HG03460 (cell line): ENCODE measurements around the gene CCNL1.
"Not testable (repeated sequence)": the region's sequence is repeated elsewhere in the genome, so short reads cannot be mapped to it uniquely, and the experiment has no call there.

Experiments used
- ATAC-seq: cut with Tn5 transposase; IDR thresholded peaks from one replicate; pipeline ENCODE4 v1.9.1; 2021; ENCODE audit not compliant: unreplicated experiment

Gene CCNL1

DNA sequence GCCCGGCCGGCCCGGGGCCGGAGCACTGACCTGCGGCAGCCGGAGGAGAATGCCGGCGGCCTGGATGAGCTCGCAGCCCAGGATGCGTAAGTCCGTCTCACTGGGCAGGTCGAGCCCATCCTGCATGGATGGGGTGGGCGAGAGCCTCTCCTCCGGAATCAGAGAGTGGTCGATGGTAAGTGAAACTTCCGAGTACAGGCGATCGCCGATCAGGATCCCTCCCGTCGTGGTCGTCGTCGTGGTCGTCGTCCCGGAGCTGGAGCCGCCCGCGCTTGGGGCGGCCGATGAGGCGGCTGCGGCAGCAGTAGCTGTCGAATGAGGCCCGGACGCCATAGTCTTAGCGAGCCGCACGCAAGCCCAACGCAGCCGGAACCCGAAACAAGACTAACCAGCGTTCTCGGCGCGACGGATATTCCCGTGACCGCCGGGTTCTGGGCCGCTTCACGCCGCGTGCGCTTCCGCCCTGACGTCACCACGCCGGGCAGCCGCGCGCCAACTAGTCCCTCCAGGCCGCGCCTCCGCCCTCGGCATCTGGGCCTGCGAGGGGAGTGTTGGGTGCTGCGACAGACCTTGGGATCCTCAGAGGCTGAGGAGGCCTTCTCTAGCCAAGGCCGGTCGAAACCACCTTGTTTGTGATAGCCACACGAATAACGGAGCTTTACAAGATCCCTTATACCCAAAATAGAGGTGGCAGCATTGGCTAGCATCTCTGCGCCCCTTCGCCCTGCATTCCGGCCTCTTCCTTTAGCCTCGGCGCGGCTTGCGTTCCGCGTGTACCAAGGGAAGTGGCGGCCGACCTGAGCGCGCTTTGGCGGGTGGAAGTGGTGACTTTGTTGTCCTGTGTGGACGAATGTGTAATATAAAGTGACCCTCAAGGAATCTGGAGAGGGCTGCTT is at the start of gene CCNL1:
TSS of gene CCNL1 (minus strand) at position 386 of the 896 bp plus-strand sequence. CDS start at position 333, 53 bp downstream.
- peak; percentile 79 for ATAC-seq

DNA sequence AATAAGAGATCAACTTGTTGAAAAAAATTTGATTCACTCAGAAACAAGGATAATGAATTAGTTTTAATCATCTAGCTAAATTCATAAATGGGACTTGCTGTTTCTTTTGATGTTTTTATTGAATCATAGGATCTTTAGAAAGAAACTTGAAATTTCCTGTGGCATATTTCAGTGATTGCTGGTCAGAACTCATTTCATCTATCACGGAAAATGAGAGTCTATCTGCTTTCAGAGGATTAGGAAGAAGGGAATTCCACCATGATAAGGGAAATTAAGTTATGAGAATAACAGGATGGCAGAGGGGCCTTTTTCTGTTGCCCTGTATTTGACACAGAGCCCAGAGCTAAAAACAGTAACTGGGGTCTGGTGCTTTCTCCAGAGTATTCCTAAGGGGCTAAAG is 44.9 kb upstream of the CCNL1 start:
- no peak for ATAC-seq

DNA sequence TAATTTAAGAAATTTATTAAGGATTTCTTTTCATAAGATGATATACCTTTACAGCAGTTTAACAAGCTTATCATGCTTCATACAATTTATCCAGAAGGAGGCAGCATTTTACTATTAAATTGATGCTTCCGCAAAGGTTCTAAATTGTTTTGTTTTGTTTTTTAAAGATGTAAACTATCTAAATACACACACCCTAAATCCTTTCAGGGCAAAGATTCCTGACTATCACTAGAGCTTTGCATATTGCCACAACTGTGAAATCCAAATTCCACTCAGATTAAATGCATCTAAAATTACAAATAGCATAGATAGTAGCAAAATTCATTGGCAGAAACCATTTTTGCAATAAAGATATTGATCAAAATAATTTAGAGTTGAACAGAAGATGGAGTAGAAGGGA is 44.5 kb upstream of the CCNL1 start:
- no peak for ATAC-seq

DNA sequence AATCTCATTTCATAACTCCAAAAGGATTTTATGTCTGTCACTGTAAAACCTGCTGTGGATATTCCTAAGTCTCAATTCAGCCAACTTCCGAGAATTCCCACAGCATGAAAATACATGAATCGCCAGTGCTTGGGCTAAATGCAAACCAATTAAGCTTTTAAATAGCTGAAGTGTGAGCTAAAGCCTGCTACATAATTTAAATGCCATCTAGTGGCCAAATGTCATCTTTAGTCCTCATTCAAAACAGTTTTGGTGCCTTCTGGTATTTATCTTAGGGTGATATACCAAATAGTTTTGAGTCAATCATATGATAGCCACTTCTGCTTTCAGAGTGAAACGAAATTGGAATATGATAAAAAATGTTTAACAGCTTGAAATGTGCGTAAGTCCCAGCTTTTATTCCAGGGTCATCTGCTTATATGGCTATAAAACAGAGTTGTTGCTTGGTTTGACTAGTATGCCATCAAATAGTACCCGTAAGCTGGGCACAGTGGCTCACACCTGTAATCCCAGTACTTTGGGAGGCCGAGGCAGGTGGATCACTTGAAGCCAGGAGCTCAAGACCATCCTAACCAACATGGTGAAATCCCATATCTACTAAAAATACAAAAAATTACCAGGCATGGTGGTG is 41.8 kb upstream of the CCNL1 start:
- ATAC-seq = no peak

DNA sequence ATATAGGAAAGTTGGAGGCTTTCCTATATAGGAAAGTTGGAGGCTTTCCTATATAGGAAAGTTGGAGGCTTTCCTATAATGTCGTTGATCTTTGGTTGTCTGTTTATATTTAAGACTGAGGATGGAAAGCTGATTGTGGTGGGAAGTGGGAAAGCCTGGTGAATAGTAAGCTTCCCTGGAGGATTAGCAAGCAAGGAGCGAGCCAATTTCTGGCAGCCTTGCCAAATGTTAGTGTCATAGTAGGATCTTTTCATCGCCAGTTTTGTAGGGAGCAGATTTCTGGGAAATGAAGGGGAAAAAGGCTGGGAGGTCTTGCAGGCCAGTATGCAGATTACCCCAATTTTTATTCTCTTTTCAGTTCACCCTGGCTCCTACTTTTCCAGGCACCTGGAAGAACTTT is 39.9 kb upstream of the CCNL1 start:
- ATAC-seq = no peak

DNA sequence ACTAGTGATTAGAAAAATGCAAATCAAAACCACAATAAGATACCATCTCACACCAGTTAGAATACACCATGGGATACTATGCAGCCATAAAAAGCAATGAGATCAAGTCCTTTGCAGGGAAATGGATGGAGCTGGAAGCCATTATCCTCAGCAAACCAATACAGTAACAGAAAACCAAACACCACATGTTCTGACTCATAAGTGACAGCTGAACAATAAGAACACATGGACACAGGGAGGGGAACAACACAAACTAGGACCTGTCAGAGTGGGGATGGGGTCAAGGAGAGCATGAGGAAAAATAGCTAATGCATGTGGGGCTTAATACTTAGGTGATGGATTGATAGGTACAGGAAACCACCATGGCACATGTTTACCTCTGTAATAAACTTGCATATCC is 36.0 kb upstream of the CCNL1 start:
- no peak for ATAC-seq

DNA sequence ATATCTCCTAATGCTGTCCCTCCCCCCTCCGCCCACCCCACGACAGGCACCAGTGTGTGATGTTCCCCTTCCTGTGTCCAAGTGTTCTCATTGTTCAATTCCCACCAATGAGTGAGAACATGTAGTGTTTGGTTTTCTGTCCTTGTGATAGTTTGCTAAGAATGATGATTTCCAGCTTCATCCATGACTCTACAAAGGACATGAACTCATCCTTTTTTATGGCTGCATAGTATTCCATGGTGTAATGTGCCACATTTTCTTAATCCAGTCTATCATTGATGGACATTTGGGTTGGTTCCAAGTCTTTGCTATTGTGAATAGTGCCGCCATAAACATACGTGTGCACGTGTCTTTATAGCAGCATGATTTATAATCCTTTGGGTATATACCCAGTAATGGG is 31.2 kb upstream of the CCNL1 start:
- not testable (repeated sequence) for ATAC-seq

DNA sequence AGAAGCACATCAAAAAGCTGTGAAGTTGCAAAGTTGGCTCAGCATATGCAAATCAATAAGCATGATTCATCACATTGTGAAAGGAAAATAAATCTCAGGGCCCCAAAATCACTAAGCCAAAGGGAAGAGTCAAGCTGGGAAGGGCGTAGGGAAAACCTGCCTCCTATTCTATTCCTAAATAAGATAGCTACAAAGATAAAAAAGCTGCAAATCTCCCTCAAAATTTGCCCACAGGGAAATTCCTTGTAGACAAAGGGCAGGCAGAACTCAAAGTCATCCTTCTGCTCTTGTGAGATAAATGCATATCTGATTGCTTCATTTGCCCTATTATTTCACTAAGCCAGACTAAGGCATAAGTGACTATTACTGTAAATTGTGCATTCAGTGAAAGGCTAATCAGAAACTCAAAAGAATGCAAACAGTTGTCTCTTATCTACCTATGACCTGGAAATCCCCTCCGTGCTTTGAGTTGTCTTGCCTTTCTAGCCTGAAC is 30.5 kb upstream of the CCNL1 start:
- ATAC-seq = no peak

DNA sequence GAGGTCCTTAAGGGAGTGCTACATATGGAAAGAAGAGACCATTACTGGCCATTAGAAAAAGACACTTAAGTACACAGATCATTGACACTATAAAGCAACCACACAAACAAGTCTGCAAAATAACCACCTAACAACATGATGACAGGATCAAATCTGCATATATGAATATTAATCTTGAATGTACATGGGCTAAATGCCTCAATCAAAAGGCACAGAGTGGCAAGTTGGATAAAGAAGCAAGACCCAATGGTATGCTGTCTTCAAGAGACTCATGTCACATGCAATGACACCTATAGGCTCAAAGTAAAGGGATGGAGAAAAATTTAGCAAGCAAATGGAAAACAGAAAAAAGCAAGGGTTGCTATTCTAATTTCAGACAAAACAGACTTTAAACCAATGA is 28.4 kb upstream of the CCNL1 start:
- no peak for ATAC-seq

DNA sequence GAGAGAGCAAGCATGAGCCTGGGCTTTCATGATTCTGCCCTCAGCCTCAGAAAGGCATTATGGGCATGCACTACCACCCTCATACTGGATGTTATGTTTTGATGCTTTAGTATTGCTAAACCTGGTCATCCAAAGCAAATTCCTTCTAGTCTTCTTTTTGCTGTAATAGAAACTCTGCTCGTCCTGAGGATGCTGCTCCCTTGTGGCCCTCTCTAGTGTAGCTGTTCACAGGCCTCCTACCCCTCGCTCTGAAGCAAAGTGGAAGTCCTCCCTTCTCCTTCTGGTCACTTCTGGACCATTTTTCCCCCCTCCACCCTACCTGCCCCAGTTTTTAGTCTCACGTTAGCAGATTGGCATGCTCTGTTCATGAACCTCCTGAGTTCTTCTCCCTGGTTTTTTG is 22.9 kb upstream of the CCNL1 start:
- ATAC-seq = no peak

DNA sequence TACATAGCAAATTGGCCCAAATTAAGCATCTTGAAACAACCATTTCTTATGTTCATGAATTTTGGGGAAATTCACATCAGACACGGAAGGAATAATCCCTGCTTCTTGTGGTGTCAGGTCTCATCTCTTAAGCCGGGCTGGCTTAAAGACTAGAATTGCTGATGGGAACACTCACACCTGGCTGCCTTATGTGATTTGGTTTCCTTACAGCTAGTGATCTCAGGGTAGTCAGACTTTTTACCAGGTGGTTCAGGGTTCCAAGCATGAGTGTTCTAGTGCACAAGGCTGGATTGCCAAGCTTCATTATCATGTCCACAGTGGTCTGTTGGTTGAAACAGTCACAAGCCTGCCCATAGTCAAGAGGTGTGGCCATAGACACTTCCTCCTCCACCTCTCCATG is 20.3 kb upstream of the CCNL1 start:
- no peak for ATAC-seq

DNA sequence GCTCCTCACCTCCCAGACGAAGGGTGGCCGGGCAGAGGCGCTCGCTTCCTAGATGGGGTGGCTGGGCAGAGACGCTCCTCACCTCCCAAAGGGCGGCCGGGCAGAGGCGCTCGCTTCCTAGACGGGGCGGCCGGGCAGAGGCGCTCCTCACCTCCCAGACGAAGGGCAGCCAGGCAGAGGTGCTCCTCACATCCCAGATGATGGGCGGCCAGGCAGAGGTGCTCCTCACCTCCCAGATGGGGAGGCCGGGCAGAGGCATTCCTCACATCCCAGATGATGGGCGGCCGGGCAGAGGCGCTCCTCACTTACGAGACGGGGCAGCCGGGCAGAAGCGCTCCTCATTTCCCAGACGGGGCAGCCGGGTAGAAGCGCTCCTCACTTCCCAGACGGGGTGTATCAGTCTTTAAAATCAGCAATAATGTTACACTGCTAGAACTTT is 19.4 kb upstream of the CCNL1 start:
- ATAC-seq = no peak

DNA sequence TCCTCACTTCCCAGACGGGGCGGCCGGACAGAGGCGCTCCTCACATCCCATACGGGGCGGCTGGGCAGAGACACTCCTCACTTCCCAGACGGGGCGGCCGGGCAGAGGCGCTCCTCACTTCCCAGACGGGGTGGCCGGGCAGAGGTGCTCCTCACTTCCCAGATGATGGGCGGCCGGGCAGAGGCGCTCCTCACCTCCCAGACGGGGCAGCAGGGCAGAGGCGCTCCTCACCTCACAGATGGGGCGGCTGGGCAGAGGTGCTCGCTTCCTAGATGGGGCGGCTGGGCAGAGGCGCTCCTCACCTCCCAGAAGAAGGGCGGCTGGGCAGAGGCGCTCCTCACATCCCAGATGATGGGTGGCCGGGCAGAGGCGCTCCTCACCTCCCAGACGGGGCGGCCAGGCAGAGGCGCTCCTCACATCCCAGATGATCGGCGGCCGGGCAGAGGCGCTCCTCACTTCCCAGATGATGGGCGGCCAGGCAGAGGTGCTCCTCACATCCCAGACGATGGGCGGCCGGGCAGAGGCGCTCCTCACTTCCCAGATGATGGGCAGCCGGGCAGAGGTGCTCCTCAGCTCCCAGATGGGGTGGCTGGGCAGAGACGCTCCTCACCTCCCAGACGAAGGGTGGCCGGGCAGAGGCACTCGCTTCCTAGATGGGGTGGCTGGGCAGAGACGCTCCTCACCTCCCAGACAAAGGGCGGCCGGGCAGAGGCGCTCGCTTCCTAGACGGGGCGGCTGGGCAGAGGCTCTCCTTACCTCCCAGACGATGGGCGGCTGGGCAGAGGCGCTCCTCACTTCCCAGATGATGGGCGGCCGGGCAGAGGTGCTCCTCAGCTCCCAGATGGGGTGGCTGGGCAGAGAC is 18.8 kb upstream of the CCNL1 start:
- not testable (repeated sequence) for ATAC-seq

DNA sequence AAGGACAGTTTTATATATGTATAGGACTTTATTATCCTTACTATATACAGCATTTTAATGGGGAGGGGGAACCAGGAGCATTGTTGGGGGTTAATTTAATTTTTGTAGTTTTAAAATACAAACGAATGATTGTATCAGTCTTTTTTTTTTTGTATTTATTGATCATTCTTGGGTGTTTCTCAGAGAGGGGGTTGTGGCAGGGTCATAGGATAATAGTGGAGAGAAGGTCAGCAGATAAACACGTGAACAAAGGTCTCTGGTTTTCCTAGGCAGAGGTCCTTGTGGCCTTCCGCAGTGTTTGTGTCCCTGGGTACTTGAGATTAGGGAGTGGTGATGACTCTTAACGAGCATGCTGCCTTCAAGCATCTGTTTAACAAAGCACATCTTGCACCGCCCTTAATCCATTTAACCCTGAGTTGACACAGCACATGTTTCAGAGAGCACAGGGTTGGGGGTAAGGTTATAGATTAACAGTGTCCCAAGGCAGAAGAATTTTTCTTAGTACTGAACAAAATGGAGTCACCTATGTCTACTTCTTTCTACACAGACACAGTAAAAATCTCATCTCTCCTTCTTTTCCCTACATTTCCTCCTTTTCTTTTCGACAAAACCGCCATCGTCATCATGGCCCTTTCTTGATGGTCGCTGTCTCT is 18.0 kb upstream of the CCNL1 start:
- ATAC-seq = not testable (repeated sequence)

DNA sequence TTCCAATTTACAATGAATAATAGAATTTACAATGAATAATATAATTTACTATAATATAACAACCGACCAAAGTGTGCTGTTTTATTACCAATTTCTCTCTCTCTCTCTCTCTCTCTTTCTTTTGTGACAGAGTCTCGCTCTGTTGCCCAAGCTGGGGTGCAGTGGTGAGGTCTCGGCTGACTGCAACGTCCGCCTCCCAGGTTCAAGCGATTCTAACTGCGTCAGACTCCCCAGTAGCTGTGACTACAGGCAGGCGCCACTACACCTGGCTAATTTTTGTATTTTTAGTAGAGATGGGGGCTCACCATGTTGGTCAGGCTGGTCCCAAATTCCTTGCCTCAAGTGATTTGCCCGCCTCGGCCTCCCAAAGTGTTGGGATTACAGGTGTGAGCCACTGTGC is 17.0 kb upstream of the CCNL1 start:
- ATAC-seq = no peak

DNA sequence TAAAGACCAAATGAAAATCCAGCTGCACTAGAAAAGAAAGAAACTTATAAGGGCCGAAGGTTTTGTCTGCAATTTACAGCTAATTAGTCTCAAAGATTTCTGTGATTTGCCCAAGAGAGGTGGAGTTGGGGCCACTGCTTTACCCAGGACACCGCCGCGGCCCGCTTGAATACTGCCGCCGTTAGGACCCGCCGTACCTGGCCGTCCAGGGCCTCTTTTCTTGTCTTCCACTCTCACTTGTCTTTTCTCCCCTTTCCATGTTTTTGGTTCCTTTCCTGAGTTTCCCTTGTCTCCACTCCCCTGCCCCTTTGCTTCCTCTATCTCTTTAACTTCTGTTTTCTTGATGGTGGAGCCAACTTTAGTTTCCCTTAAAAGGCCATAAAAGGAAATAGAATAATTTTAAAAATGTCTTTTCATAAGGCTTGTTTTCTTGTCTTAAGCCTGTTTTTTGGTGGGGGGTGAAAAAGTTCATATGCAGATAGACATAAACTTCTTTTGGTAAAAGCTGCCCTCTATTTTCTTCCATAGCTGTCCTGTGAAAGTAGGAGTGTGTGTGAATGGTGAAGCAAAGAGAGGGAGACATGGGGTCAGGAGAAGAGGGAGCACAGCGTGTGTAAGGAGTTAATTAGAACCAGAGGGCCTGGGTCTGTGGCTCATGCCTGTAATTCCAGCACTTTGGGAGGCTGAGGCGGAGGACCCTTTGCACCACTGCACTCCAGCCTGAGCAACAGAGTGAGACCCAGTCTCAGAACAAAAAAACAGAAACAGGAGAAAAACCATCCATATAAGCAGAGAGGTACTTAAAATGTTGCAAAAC is 16.0 kb upstream of the CCNL1 start:
- no peak for ATAC-seq

DNA sequence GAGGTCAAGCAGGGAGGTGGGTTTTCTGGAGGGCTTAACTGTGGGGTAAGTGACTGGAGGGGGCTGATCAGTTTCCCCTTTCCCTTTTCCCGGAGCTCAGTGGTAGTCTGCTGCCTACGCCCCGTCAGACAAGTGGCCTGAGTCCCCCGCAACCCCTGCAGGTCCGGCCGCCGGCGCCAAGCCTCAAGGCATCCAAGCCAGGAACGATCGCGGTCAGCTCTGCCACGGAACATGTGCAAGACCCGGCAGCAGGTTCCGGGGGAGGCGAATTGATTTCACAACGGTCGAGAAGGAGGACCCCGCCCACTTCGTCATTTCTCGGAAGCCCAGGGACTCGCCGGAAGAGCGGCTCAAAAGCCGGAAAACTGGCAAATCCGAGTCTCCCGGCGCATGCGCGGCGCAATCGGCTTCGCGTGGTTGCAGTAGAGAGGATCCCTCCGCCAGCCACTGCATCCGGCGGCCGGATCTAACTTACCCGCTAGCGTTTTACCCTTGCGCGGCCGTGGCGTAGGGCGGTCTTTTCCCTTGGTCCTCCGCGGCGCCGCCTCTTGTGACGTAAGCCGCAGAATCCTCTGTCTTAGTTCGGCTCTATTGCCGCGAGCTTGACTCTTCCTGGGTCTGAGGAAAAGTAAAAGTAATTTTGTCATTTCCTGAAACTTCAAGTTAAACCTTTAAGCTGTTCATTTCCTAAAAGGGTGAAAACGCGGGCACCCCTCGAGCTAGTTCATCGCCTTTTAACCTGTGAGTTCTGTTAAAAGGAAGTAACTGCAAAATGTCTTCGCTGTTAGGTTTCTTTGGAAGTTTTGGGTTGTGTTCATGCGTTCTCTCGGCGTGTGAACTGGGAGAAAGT is 14.9 kb upstream of the CCNL1 start:
- ATAC-seq = peak; percentile 96

DNA sequence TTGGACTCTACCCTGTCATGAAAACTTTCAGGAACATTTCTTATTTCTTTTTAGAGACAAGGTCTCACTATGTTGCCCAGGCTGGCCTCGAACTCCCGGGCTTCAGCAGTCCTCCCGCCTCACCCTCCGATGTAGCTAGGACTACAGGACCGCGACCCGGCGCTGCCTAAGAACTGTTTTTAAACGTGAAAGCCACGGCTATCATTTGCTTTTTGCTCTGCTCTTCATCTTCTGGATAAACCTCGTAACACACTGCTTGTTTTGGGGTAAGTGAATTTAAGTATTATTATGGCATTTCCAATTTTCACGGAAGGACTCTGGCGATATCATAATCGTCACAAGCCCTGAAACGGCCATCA is 14.3 kb upstream of the CCNL1 start:
- ATAC-seq = peak; percentile 0

DNA sequence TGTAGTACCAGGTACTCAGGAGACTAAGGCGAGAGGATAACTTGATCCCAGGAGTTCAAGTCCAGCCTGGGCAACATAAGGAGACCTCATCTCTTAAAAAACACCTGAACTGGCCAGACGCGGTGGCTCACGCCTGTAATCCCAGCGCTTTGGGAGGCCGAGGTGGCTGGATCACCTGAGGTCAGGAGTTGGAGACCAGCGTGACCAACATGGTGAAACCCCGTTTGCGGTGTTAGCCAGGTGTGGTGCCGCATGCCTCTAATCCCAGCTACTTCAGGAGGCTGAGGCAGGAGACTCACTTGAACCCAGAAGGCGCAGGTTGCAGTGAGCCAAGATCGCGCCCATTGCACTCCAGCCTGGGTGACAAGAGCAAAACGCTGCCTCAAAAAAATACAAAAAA is 13.4 kb upstream of the CCNL1 start:
- ATAC-seq = not testable (repeated sequence)
